Gastroesophageal sphincter (tissue), 4 donors: Measurements from ENCODE around the gene SHH. TPM values are rescaled to one million over a fixed set of nuclear protein-coding genes. Genes with fewer than 3 reads are reported as not detected.
A peak's percentile ranks its signal among the peaks of the same experiment; 100 is the strongest.

ENCODE experiments used
- ATAC-seq: fragments of 150-250 bp; one replicate; pipeline ENCODE4 v1.9.1; 2016; ENCODE audit warnings: mild to moderate bottlenecking, moderate library complexity
- H3K27ac ChIP-seq, 4 donors: fragments of 200-600 bp; sonication (generic) in 3 of 4; 1 replicate in 3 of 4; 2 replicates in 1 of 4; pipeline ENCODE4 v1.5.1; 2016 to 2019
- H3K27me3 ChIP-seq: fragments of 200-600 bp; sonication (generic); one replicate; pipeline ENCODE4 v1.5.1; 2019
- H3K36me3 ChIP-seq, 2 donors: fragments of 200-600 bp; sonication (generic); one replicate each; pipeline ENCODE4 v1.5.1; 2019; ENCODE audit warnings: control low read depth in 1 of 2
- H3K4me1 ChIP-seq, 3 donors: fragments of 200-600 bp; sonication (generic); 1 replicate in 2 of 3; 2 replicates in 1 of 3; pipeline ENCODE4 v1.5.1; 2016 to 2019; ENCODE audit warnings: control low read depth in 2 of 3
- H3K4me3 ChIP-seq, 2 donors: fragments of 200-600 bp; sonication (generic); one replicate each; pipeline ENCODE4 v1.5.1; 2019; ENCODE audit warnings: mild to moderate bottlenecking in 1 of 2, moderate library complexity in 1 of 2
- H3K9me3 ChIP-seq, 3 donors: fragments of 200-600 bp; sonication (generic); one replicate each; pipeline ENCODE4 v1.5.1; 2017 to 2019; ENCODE audit warnings: control low read depth in 2 of 3
- CTCF ChIP-seq, 4 experiments: fragments of 200-600 bp in 2 of 4; fragments of 450-650 bp in 2 of 4; sonication (generic) in 1 of 4; IDR thresholded peaks; one replicate each; pipeline ENCODE4 v1.5.1; 2017 to 2019; ENCODE audit warnings: antibody characterized with exemption in 4 of 4, mild to moderate bottlenecking in 2 of 4, moderate library complexity in 2 of 4
- EP300 ChIP-seq: sonication (generic); formaldehyde crosslinking; IDR thresholded peaks from one replicate; pipeline ENCODE4 v1.6.1; 2017; ENCODE audit warnings: antibody characterized with exemption, mild to moderate bottlenecking
- POLR2A ChIP-seq, 2 donors: fragments of 450-650 bp; IDR thresholded peaks; one replicate each; pipeline ENCODE4 v1.6.1; 2017; ENCODE audit warnings: antibody characterized with exemption in 2 of 2, mild to moderate bottlenecking in 2 of 2, moderate library complexity in 1 of 2
- POLR2AphosphoS5 ChIP-seq: sonication (generic); formaldehyde crosslinking; IDR thresholded peaks from one replicate; pipeline ENCODE4 v1.6.1; 2017; ENCODE audit warnings: antibody characterized with exemption
- WGBS, 2 donors: methylation state at CpG; one replicate each; pipeline ENCODE4 v1.1.5; 2018; ENCODE audit warnings: low coverage in 1 of 2; 5-methylcytosine and 5-hydroxymethylcytosine counted together
- total RNA-seq, 4 donors: library from RNA; depleted of rRNA; stranded (reverse); fragments of >200 nt; gene quantifications; one replicate each; pipeline ENCODE4 v1.1.0, GENCODE V29; 2016

The SHH gene
- total RNA-seq = under 1 TPM in 1 of 4 donors, not detected in 3; 0.08 TPM

GRCh38 chr7:155811895-155812761 is at the start of gene SHH:
Gene SHH, minus strand, starts transcription at chr7:155812463. Its CDS starts 341 bp downstream, at chr7:155812122.
- Histone ChIP-seq H3K4me3 (peak within 1 kb of the TSS in 1 of 2 donors; percentile 4), H3K27me3 (peaks cover 100% of the 10 kb centered on the region), H3K9me3 (no peaks in the 10 kb centered on the region), H3K36me3 (no peaks in the 10 kb centered on the region), H3K27ac (no peak within 1 kb of the TSS), H3K4me1 (peaks cover 0 to 52% (median 11%) of the 10 kb centered on the region in 3 donors)
- WGBS, 2 donors = 1 to 3% methylated on average over 11 to 32 of the region's 53 CpGs
- ATAC-seq = no peak
- TF ChIP-seq CTCF (IDR thresholded peaks at IDR 0.05) (no peak), EP300 (no peak), POLR2A (IDR thresholded peaks at IDR 0.05) (no peak), POLR2AphosphoS5 (no peak)

- H3K27me3 ChIP-seq = peaks cover 81% of the 10 kb centered on the region
- peaks cover 0 to 9% (median 0%) of the 10 kb centered on the region in 3 donors for H3K4me1 ChIP-seq
- H3K27ac ChIP-seq = no peak overlapping the region
- TF ChIP-seq POLR2A (IDR thresholded peaks at IDR 0.05) = no peak
- TF ChIP-seq POLR2AphosphoS5 = no peak
- no peak for TF ChIP-seq EP300
- TF ChIP-seq CTCF (IDR thresholded peaks at IDR 0.05) = no peak
- no peak overlapping the region for H3K4me3 ChIP-seq
- ATAC-seq = no peak
- 41 to 86% methylated on average over 4 to 6 of the region's 11 CpGs for WGBS, 2 donors
- no peaks in the 10 kb centered on the region for H3K9me3 ChIP-seq
- H3K36me3 ChIP-seq = no peaks in the 10 kb centered on the region
Observed at GRCh38 chr7:155861480-155861868, 49.2 kb upstream of the SHH start.

- no peaks in the 10 kb centered on the region for H3K36me3 ChIP-seq
- TF ChIP-seq CTCF (IDR thresholded peaks at IDR 0.05) (no peak), EP300 (no peak), POLR2A (IDR thresholded peaks at IDR 0.05) (no peak)
- 6 to 26% methylated on average over 3 to 6 of the region's 11 CpGs for whole genome bisulfite sequencing, 2 donors
- no peak for ATAC-seq
- peaks cover 81% of the 10 kb centered on the region for H3K27me3 ChIP-seq
- peaks cover 0 to 9% (median 0%) of the 10 kb centered on the region in 3 donors for H3K4me1 ChIP-seq
- H3K4me3 ChIP-seq = no peak overlapping the region
- H3K9me3 ChIP-seq = no peaks in the 10 kb centered on the region
- H3K27ac ChIP-seq = no peak overlapping the region
Observed at GRCh38 chr7:155860840-155861479, 48.7 kb upstream of the SHH start.

- Histone ChIP-seq H3K36me3 (no peaks in the 10 kb centered on the region), H3K27ac (no peak overlapping the region), H3K27me3 (peaks cover 77% of the 10 kb centered on the region), H3K9me3 (peaks cover 0 to 4% (median 0%) of the 10 kb centered on the region in 3 donors), H3K4me3 (no peak overlapping the region), H3K4me1 (peaks cover 0 to 9% (median 0%) of the 10 kb centered on the region in 3 donors)
- TF ChIP-seq CTCF (IDR thresholded peaks at IDR 0.05) (no peak), EP300 (no peak), POLR2A (IDR thresholded peaks at IDR 0.05) (no peak), POLR2AphosphoS5 (no peak)
- no peak for ATAC-seq
- WGBS, 2 donors = 26 to 40% methylated on average over 1 to 4 of the region's 4 CpGs
Observed at GRCh38 chr7:155860461-155860839, 48.2 kb upstream of the SHH start.
